IPS-20b (cell line): ENCODE data around the gene SLCO2B1.

Source experiments
- H3K27ac ChIP-seq: one replicate; pipeline ENCODE4 v1.5.1; 2013; ENCODE audit warnings: low read length
- H3K27me3 ChIP-seq: 2 replicates; pipeline ENCODE4 v1.6.1; 2013; ENCODE audit warnings: mild to moderate bottlenecking, low read length, inconsistent platforms; ENCODE audit not compliant: insufficient read depth
- H3K36me3 ChIP-seq: 2 replicates; pipeline ENCODE4 v1.6.1; 2013; ENCODE audit warnings: low read depth, mild to moderate bottlenecking, inconsistent platforms, low read length, moderate library complexity; ENCODE audit not compliant: insufficient read depth
- H3K4me1 ChIP-seq: 2 replicates; pipeline ENCODE4 v1.6.1; 2013; ENCODE audit warnings: mild to moderate bottlenecking, control low read depth, inconsistent platforms, low read length, moderate library complexity; ENCODE audit not compliant: insufficient read depth
- H3K4me3 ChIP-seq: 2 replicates; pipeline ENCODE4 v1.5.1; 2013; ENCODE audit warnings: mild to moderate bottlenecking, low read length, inconsistent platforms
- H3K9ac ChIP-seq: 2 replicates; pipeline ENCODE4 v1.6.1; 2013; ENCODE audit warnings: low read depth, mild to moderate bottlenecking, inconsistent platforms, low read length, moderate library complexity
- H3K9me3 ChIP-seq: 2 replicates; pipeline ENCODE4 v1.6.1; 2013; ENCODE audit warnings: mild to moderate bottlenecking, low read depth, low read length, inconsistent platforms; ENCODE audit not compliant: insufficient read depth

Gene SLCO2B1

GRCh38 chr11:75240311-75241035 is 89.6 kb downstream of the SLCO2B1 start, which contains the start of gene TPBGL:
TSS of gene TPBGL (plus strand) at chr11:75240774. CDS start at chr11:75241050, 276 bp downstream.
- H3K4me1 ChIP-seq = peaks cover 13% of the 10 kb centered on the region; the same call in 1 of the 2 replicates
- peak within 1 kb of the TSS; percentile 52 for H3K4me3 ChIP-seq
- H3K9ac ChIP-seq = peak within 1 kb of the TSS; percentile 32; the same call in 1 of the 2 replicates
- H3K27me3 ChIP-seq = peaks cover 81% of the 10 kb centered on the region
- H3K36me3 ChIP-seq = no peaks in the 10 kb centered on the region
- no peaks in the 10 kb centered on the region for H3K9me3 ChIP-seq
- H3K27ac ChIP-seq = no peak within 1 kb of the TSS

DNA sequence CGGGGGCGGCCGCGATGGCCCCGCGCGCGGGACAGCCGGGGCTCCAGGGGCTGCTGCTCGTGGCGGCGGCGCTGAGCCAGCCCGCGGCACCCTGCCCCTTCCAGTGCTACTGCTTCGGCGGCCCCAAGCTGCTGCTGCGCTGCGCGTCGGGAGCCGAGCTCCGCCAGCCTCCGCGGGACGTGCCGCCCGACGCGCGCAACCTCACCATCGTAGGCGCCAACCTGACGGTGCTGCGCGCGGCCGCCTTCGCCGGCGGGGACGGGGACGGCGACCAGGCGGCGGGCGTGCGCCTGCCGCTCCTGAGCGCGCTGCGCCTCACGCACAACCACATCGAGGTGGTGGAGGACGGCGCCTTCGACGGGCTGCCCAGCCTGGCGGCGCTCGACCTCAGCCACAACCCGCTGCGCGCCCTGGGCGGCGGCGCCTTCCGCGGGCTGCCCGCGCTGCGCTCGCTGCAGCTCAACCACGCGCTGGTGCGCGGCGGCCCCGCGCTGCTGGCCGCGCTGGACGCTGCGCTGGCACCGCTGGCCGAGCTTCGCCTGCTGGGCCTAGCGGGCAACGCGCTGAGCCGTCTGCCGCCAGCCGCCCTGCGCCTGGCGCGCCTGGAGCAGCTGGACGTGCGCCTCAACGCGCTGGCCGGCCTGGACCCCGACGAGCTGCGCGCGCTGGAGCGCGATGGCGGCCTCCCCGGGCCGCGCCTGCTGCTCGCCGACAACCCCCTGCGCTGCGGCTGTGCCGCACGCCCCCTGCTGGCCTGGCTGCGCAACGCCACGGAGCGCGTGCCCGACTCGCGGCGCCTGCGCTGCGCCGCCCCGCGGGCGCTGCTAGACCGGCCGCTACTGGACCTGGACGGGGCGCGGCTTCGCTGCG is 90.4 kb downstream of the SLCO2B1 start:
- H3K4me3 ChIP-seq = peak overlapping the region; percentile 60; the same call in 1 of the 2 replicates
- peak overlapping the region; percentile 32; the same call in 1 of the 2 replicates for H3K9ac ChIP-seq
- H3K27me3 ChIP-seq = peaks cover 87% of the 10 kb centered on the region

DNA sequence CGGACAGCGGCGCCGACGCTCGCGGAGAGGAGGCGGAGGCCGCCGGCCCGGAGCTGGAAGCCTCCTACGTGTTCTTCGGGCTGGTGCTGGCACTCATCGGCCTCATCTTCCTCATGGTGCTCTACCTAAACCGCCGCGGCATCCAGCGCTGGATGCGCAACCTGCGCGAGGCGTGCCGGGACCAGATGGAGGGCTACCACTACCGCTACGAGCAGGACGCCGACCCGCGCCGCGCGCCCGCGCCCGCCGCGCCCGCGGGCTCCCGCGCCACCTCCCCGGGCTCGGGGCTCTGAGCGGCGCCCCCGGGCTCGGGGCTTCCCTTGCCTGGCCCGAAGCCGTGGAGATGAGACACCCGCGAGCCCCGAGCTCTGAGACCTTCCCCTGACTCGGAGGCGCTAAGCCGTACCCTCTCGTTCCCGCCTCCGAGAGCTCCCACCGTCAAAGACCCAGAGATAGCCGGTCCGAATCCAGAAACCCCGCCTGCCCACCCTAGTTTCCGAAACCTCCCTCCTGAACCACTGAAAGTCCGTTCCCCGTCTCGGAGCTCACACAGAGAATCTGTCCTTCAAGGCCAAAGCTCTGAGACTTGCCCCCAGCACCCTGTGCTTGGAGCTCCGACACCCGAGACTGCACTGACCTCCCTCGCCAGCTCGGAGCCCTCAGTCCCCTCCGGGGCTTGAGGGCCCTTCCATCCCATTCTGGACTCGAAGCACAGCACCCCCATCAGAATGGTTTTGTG is 91.2 kb downstream of the SLCO2B1 start:
- Histone ChIP-seq H3K9ac (no peak overlapping the region), H3K4me1 (peaks cover 6% of the 10 kb centered on the region; the same call in 1 of the 2 replicates), H3K9me3 (no peaks in the 10 kb centered on the region), H3K4me3 (peak overlapping the region; percentile 60; the same call in 1 of the 2 replicates), H3K27me3 (peaks cover 89% of the 10 kb centered on the region), H3K36me3 (no peaks in the 10 kb centered on the region), H3K27ac (no peak overlapping the region)

More for the DNA sequence above, 90.4 kb downstream of the SLCO2B1 start:
- peaks cover 7% of the 10 kb centered on the region; the same call in 1 of the 2 replicates for H3K4me1 ChIP-seq
- no peaks in the 10 kb centered on the region for H3K36me3 ChIP-seq
- H3K27ac ChIP-seq = no peak overlapping the region
- H3K9me3 ChIP-seq = no peaks in the 10 kb centered on the region

DNA sequence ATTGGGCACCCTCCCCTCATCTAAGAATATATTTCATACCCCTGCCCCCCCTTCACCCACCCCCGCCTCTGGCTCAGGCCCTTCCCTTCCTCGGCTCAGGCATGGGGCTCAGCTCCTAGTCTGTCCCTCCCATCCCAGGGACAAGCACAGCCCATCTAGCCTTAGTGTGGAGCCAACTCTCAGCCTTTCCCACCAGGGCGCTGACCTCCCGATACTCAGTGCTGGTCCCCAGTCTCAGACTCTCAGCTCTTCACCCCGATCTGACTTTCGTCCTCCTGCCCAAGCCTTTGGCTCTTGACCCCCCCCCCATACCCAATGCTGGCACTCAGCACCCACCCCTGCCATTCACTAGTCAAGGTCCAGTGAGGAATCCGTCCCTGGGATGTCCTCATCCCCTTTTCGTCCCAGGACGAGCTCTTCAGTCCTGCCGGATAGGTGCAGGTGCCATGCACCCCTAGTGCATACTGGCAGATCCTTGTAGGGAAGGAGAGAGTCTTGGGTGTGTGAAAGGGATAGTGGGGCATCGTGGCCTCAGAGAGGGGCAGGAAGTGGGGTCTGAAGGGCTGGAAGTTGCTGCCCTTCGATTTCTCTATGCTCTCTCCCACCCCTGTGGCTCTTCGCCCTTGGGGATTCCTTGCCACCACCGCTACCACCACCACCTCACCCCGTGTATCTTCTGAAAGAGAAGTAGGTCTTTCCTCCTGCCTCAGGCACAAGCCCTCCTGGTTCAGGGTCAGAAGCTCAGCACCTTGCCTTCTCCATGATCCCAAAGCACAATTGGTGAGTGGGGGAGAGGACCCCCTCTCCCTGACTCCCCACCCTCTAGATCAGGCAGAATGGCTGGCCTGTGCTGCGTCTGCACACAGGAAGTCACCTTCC is 92.1 kb downstream of the SLCO2B1 start:
- Histone ChIP-seq H3K27me3 (peaks cover 81% of the 10 kb centered on the region), H3K9ac (no peak overlapping the region), H3K4me1 (peaks cover 6% of the 10 kb centered on the region; the same call in 1 of the 2 replicates), H3K9me3 (no peaks in the 10 kb centered on the region), H3K36me3 (no peaks in the 10 kb centered on the region), H3K4me3 (no peak overlapping the region), H3K27ac (no peak overlapping the region)

DNA sequence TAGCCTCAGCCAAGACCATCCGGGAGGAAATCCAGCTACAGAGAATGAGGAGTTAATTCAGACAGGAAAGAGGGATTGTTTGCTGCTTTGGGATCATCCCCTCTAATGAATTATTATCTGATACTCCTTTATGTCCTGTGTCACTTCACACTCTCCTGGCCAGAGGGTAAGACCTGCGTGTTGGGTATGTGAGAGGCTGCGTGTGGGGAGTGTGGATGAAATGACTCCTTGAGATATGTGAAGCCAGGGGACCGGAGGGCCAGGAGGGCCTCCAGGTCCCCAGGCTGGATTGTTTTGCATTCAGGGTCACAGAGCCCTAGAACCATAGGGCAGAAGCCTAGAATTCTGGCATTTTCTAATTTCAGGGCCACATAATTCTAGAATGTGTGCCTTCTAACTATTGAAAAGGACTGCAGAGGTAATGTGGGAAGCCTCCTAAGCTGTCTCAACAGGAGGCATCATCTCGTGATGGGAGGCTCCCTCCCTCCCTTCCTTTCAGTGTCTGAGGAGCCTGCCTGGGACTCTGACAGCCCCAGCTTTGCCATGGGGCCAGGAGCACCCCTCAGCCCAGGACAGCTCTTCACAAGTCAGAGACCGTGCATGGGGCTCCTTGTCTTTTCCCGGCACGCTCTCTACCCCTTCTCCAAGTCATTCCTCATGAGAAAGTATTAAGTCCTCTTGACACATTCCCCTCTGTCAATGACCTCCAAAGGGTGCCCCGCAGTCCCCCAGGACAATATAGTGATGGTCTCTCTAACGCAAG is 93.3 kb downstream of the SLCO2B1 start:
- Histone ChIP-seq H3K4me3 (no peak overlapping the region), H3K27me3 (peaks cover 69% of the 10 kb centered on the region), H3K27ac (no peak overlapping the region), H3K9ac (no peak overlapping the region), H3K9me3 (no peaks in the 10 kb centered on the region), H3K36me3 (no peaks in the 10 kb centered on the region), H3K4me1 (peaks cover 6% of the 10 kb centered on the region; the same call in 1 of the 2 replicates)

- Histone ChIP-seq H3K27ac (no peak overlapping the region), H3K27me3 (peaks cover 56% of the 10 kb centered on the region), H3K9ac (no peak overlapping the region), H3K36me3 (no peaks in the 10 kb centered on the region), H3K4me1 (no peaks in the 10 kb centered on the region), H3K9me3 (no peaks in the 10 kb centered on the region), H3K4me3 (no peak overlapping the region)
These were observed 94.6 kb downstream of the SLCO2B1 start for GRCh38 chr11:75245356-75246005.

DNA sequence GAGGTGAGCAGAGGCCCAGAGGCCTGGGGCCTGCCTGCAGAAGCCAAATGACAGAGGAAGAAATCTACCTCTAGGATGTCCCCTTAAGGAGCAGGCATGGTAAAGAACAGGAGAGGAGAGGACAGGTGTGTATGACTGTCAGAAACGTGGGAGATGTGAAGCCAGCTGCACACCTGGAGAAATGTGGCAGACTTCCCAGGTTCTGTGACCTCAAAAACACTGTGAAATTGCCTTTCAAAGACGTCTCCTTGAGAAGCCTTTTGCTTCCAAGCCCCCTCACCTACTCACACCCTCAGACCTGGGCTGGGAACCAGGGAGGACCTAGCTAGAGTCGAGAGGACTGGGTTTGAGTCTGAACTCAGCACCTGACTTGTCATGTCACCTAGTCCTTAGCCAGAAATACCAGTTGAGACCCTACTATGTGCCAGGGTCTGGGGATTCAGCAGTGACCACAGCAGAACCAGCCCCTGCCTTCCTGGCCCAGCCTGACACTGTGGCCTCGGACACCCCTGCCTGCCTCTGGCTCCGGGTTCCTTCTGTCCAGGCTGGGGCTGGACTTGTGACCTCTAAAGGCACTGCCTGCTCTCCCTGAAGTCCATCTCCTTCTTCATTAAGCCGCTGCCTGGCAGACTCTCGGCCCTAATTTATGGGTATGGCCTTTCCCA is 95.2 kb downstream of the SLCO2B1 start:
- no peak overlapping the region for H3K9ac ChIP-seq
- no peaks in the 10 kb centered on the region for H3K4me1 ChIP-seq
- no peak overlapping the region for H3K4me3 ChIP-seq
- no peaks in the 10 kb centered on the region for H3K36me3 ChIP-seq
- no peaks in the 10 kb centered on the region for H3K9me3 ChIP-seq
- no peak overlapping the region for H3K27ac ChIP-seq
- H3K27me3 ChIP-seq = peaks cover 50% of the 10 kb centered on the region

DNA sequence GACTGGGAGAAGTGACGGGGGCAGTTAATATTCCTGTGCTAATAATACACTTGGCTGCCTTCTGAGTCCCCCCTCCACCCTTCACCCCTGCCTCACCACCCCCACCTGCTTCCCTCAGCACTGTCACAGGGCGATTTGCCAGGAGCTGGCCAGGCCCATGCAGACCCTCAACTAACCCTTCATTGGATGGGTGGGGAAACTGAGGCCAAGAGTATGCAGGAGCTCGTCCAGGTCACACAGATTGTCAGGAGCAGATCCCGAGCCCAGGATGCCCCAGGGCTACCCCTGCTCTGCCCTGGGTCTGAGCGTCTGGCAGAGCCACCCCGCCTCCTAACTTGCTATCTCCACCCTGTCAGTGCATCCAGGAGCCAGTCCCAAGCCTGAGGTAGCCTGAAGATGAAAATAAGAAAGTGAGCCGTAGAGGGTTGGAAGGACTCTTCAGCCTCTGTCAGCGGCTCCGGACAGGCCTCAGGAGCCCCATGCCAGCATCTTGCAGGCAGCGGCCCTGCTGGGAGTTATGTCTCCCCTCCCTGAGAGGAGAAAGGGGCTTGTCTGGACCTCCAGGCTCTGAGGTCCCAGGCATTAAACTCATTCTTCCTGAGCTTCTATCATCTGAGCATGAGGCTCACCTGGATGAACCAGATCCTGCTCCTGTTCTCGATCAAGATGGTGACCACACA is 95.9 kb downstream of the SLCO2B1 start:
- H3K27me3 ChIP-seq = peaks cover 44% of the 10 kb centered on the region
- no peak overlapping the region for H3K4me3 ChIP-seq
- H3K9me3 ChIP-seq = no peaks in the 10 kb centered on the region; the same call in 1 of the 2 replicates
- H3K4me1 ChIP-seq = no peaks in the 10 kb centered on the region
- no peaks in the 10 kb centered on the region for H3K36me3 ChIP-seq
- H3K9ac ChIP-seq = no peak overlapping the region
- no peak overlapping the region for H3K27ac ChIP-seq

DNA sequence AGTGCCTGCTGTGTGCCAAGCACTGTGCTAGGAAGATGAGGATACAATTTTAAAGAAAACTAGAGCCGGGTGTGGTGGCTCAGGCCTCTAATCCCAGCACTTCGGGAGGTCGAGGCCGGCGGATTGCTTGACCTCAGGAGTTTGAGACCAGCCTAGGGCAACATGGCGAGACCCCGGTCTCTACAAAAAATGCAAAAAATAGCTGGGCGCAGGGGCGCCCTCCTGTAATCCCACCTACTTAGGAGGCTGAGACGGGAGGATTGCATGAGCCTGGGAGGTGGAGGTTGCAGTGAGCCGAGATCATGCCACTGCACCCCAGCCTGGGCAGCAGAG is 98.0 kb downstream of the SLCO2B1 start:
- H3K4me3 ChIP-seq = no peak overlapping the region
- no peaks in the 10 kb centered on the region for H3K36me3 ChIP-seq
- peaks cover 23% of the 10 kb centered on the region for H3K27me3 ChIP-seq
- H3K9ac ChIP-seq = no peak overlapping the region
- no peaks in the 10 kb centered on the region for H3K4me1 ChIP-seq
- no peak overlapping the region for H3K27ac ChIP-seq
- H3K9me3 ChIP-seq = peaks cover 10% of the 10 kb centered on the region
